ENCODE results near the gene ANO9. TPM values are rescaled to one million over a fixed set of nuclear protein-coding genes. Genes with fewer than 3 reads are reported as not detected.

Gene ANO9
- total and polyA plus RNA-seq, 5 donors from 2014 or later = 8.9 to 153 (median 13.3) TPM

DNA sequence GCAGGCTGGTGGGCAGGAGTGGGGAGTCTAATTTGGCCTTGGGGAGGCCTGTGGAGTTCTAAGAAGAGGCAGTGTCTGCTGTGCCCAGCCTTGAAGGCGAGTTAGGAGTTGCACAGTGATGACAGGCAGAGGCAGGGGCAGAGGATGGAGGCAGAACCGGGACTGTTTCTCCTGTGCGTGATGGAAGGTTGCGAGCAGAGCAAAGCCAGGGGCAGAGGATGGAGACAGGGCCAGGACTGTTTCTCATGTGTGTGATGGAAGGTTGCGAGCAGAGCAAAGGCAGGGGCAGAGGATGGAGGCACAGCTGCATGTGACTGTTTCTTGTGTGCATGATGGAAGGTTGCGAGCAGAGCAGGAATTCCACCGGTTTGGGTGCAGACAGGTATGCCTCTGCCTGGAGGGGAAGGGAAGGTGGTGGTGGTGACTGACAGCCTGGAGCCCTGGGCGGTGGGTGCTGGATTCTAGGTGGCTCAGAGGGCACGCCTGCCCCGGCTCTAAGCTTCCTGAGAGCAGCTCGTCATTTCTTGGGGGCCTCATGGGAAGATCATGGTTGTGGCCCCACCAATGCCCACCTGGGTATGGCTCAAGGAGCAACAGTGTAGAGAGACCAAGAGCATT is 63.8 kb downstream of the ANO9 start:
- H3K27ac ChIP-seq (ENCODE audit: insufficient read depth, low read length, poor library complexity, severe bottlenecking) = no peak overlapping the region
- H3K4me1 Mint-ChIP-seq = peaks cover 0 to 8% (median 5%) of the 10 kb centered on the region in 4 donors
- ATAC-seq (ENCODE audit: low read depth in 2 of 2) = no peak
- no peaks in the 10 kb centered on the region for H3K36me3 ChIP-seq (ENCODE audit: control insufficient read depth, insufficient read depth, low read length)
- DNase-seq = no peak
- peak overlapping the region in 1 of 3 donors; percentile 82 for H3K27ac Mint-ChIP-seq
- H3K4me1 ChIP-seq (ENCODE audit: control insufficient read depth, insufficient read depth, low read length, poor library complexity, severe bottlenecking) = no peaks in the 10 kb centered on the region
- no peaks in the 10 kb centered on the region for H3K9me3 ChIP-seq (ENCODE audit: control insufficient read depth in 2 of 2, low read length in 2 of 2)
- peaks cover 0 to 6% (median 0%) of the 10 kb centered on the region in 7 donors for H3K9me3 Mint-ChIP-seq
- no peak overlapping the region for H3K4me3 ChIP-seq (ENCODE audit: low read depth, low read length)
- no peaks in the 10 kb centered on the region for H3K36me3 Mint-ChIP-seq
- peaks cover 9% of the 10 kb centered on the region for H3K27me3 Mint-ChIP-seq
- no peaks in the 10 kb centered on the region for H3K27me3 ChIP-seq (ENCODE audit: control insufficient read depth, insufficient read depth, low read length)
- H3K4me3 Mint-ChIP-seq = no peak overlapping the region

DNA sequence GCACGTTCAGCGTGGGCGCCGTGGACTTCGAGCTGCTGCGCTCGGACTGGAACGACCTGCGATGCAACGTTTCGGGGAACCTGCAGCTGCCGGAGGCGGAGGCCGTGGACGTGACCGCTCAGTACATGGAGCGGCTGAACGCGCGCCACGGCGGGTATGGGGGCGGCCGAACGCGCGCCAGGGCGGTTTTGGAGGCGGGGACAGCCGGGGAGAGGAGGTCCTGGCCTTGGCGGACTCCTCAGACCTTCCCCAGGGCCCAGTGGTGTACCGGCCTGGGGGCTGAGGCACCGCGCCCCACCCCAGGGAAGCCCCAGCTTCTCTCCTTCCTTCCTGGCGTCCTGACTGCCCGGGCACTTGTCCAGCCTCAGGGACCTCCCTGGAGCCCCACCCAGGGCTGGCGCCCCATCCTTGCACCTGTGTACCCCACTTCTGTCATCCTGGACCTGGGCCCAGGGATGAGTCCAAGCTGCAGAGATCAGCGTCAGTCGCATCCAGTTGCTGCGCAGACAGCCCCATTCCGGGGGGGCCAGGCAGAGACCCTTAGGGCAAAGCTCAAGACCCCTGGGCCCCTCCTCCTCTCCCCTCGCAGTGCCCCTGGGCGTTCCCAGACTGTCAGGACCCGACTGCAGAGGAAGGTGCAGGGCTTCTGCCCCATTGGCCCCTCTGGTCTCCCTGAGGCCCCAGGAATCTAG is 64.5 kb downstream of the ANO9 start:
- Histone ChIP-seq H3K4me3 (ENCODE audit: low read depth, low read length) (no peak overlapping the region), H3K27me3 (ENCODE audit: control insufficient read depth, insufficient read depth, low read length) (no peaks in the 10 kb centered on the region), H3K4me1 (ENCODE audit: control insufficient read depth, insufficient read depth, low read length, poor library complexity, severe bottlenecking) (no peaks in the 10 kb centered on the region), H3K36me3 (ENCODE audit: control insufficient read depth, insufficient read depth, low read length) (no peaks in the 10 kb centered on the region), H3K9me3 (ENCODE audit: control insufficient read depth in 2 of 2, low read length in 2 of 2) (no peaks in the 10 kb centered on the region), H3K27ac (ENCODE audit: insufficient read depth, low read length, poor library complexity, severe bottlenecking) (no peak overlapping the region)
- Mint-ChIP-seq H3K4me3 (no peak overlapping the region), H3K27me3 (peaks cover 9% of the 10 kb centered on the region), H3K9me3 (peaks cover 0 to 6% (median 0%) of the 10 kb centered on the region in 7 donors), H3K27ac (no peak overlapping the region), H3K36me3 (no peaks in the 10 kb centered on the region), H3K4me1 (peaks cover 0 to 8% (median 5%) of the 10 kb centered on the region in 4 donors)
- no peak for ATAC-seq (ENCODE audit: low read depth in 2 of 2)
- DNase-seq = no peak

DNA sequence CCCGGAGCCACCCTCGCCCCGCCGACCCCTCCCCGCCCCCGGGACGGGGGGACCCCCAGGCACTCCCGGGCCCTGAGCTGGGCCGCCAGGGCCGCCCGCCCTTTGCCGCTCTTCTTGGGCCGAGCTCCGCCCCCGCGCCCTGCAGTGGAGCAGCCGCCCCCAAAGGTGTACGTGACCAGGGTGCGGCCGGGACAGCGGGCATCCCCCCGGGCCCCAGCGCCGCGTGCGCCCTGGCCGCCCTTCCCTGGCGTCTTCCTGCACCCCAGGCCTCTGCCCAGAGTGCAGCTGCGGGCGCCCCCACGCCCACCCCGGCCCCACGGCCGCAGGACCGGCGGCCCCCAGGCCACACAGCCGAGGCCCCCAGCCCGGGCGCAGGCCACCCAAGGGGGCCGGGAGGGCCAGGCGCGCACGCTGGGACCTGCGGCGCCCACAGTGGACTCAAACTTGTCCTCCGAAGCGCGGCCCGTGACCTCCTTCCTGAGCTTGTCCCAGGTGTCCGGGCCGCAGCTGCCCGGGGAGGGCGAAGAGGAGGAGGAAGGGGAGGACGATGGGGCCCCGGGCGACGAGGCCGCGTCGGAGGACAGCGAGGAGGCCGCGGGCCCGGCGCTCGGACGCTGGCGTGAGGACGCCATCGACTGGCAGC is 65.2 kb downstream of the ANO9 start:
- DNase-seq (no peak), ATAC-seq (ENCODE audit: low read depth in 2 of 2) (no peak)
- Histone ChIP-seq H3K9me3 (ENCODE audit: control insufficient read depth in 2 of 2, low read length in 2 of 2) (no peaks in the 10 kb centered on the region), H3K27ac (ENCODE audit: insufficient read depth, low read length, poor library complexity, severe bottlenecking) (no peak overlapping the region), H3K4me3 (ENCODE audit: low read depth, low read length) (no peak overlapping the region), H3K36me3 (ENCODE audit: control insufficient read depth, insufficient read depth, low read length) (no peaks in the 10 kb centered on the region), H3K4me1 (ENCODE audit: control insufficient read depth, insufficient read depth, low read length, poor library complexity, severe bottlenecking) (no peaks in the 10 kb centered on the region), H3K27me3 (ENCODE audit: control insufficient read depth, insufficient read depth, low read length) (no peaks in the 10 kb centered on the region)
- no peak overlapping the region for H3K27ac Mint-ChIP-seq
- no peak overlapping the region for H3K4me3 Mint-ChIP-seq
- H3K27me3 Mint-ChIP-seq = peaks cover 5% of the 10 kb centered on the region
- peaks cover 0 to 6% (median 0%) of the 10 kb centered on the region in 7 donors for H3K9me3 Mint-ChIP-seq
- H3K4me1 Mint-ChIP-seq = peaks cover 0 to 5% (median 2%) of the 10 kb centered on the region in 4 donors
- no peaks in the 10 kb centered on the region for H3K36me3 Mint-ChIP-seq

DNA sequence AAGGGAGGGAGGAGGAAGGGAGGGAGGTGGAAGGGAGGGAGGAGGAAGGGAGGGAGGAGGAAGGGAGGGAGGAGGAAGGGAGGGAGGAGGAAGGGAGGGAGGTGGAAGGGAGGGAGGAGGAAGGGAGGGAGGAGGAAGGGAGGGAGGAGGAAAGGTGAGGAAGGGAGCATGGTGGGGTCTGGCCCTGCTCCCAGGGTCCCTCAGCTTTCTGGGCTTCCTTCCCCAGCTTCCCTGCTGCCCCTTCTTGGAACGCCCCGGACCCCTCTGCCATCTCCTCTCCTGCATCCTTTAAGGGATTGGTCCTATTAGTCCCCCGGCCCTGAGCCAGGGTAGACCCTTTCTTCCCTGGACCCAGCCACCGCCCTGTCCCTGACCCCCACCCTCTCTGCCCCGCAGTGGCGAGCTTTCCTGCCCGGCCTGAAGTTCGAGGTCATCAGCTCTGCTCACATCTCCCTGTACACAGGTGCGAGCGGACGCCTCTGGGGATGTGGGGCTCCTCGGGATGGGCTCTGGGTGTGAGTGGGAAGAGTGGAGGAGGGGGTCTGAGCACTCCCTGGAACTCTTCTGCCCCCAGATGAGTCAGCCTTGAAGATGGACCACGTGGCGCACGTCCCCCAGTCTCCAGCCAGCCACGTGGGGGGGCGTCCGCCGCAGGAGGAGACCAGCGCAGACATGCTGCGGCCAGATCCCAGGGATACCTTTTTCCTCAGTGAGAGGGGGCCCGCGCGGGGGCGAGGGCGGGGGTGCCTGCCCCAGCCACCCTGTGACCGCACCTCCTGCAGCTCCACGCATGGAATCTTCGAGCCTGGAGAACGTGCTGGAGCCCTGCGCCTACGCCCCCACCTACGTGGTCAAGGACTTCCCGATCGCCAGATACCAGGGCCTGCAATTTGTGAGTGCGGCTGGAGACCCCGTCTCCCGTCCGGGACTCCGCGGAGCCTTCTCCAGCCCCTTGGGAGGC is 66.5 kb downstream of the ANO9 start:
- H3K27ac Mint-ChIP-seq = no peak overlapping the region

DNA sequence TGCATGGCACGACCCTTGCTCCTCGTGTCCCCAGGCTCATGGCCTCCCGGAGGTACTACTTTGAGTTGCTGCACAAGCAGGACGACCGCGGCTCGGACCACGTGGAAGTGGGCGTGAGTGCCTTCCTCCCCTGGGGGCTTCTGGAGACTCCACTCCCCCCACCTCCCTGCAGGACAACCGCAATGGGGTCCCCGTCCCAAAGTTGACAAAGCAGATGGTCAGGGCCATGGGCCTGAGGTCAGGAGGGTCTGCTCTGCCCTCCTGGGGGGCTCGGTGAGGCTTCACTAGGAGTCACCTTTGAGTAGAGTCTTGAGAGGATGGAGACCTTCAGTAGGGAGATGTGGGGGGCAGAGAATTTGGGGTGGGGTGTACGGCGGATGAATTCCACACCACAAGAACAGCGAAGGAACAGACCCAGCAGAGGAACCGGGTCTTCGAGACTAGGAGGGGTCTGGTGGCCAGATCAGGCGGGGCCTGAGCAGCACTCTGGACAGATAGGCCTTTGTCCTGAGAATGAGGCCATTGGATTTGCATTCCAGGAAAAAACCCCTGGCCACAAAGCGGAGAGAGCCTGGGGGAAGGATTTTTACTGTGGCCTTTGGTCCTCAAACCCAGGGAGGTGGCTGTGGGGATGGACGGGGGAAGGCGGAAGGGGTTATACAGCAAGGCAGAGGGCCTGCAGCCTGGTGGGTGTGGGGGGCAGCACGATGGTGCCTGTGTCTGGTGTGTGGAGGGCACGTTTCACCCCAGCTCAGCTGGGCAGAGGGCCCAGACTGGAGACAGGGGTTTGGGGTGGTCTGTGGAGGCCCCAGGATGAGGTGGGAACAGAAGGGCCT is 67.9 kb downstream of the ANO9 start:
- no peak for ATAC-seq (ENCODE audit: low read depth in 2 of 2)
- H3K9me3 ChIP-seq (ENCODE audit: control insufficient read depth in 2 of 2, low read length in 2 of 2) = no peaks in the 10 kb centered on the region
- no peaks in the 10 kb centered on the region for H3K36me3 Mint-ChIP-seq
- H3K4me1 ChIP-seq (ENCODE audit: control insufficient read depth, insufficient read depth, low read length, poor library complexity, severe bottlenecking) = no peaks in the 10 kb centered on the region
- no peak overlapping the region for H3K4me3 Mint-ChIP-seq
- no peak overlapping the region for H3K4me3 ChIP-seq (ENCODE audit: low read depth, low read length)
- H3K36me3 ChIP-seq (ENCODE audit: control insufficient read depth, insufficient read depth, low read length) = no peaks in the 10 kb centered on the region
- peak overlapping the region in 2 of 3 donors; percentile 82 to 86 for H3K27ac Mint-ChIP-seq
- H3K27ac ChIP-seq (ENCODE audit: insufficient read depth, low read length, poor library complexity, severe bottlenecking) = no peak overlapping the region
- H3K27me3 ChIP-seq (ENCODE audit: control insufficient read depth, insufficient read depth, low read length) = no peaks in the 10 kb centered on the region
- H3K4me1 Mint-ChIP-seq = peaks cover 0 to 10% (median 2%) of the 10 kb centered on the region in 4 donors
- peaks cover 18% of the 10 kb centered on the region for H3K27me3 Mint-ChIP-seq
- no peak for DNase-seq
- H3K9me3 Mint-ChIP-seq = peaks cover 0 to 4% (median 0%) of the 10 kb centered on the region in 7 donors

More for the DNA sequence above, 66.5 kb downstream of the ANO9 start:
- no peak overlapping the region for H3K27ac ChIP-seq (ENCODE audit: insufficient read depth, low read length, poor library complexity, severe bottlenecking)
- Mint-ChIP-seq H3K27me3 (peaks cover 18% of the 10 kb centered on the region), H3K36me3 (no peaks in the 10 kb centered on the region), H3K9me3 (peaks cover 0 to 4% (median 0%) of the 10 kb centered on the region in 7 donors), H3K4me3 (no peak overlapping the region), H3K4me1 (peaks cover 0 to 9% (median 2%) of the 10 kb centered on the region in 4 donors)
- H3K36me3 ChIP-seq (ENCODE audit: control insufficient read depth, insufficient read depth, low read length) = no peaks in the 10 kb centered on the region
- no peaks in the 10 kb centered on the region for H3K9me3 ChIP-seq (ENCODE audit: control insufficient read depth in 2 of 2, low read length in 2 of 2)
- no peaks in the 10 kb centered on the region for H3K27me3 ChIP-seq (ENCODE audit: control insufficient read depth, insufficient read depth, low read length)
- H3K4me1 ChIP-seq (ENCODE audit: control insufficient read depth, insufficient read depth, low read length, poor library complexity, severe bottlenecking) = no peaks in the 10 kb centered on the region
- ATAC-seq (ENCODE audit: low read depth in 2 of 2) (no peak), DNase-seq (no peak)
- H3K4me3 ChIP-seq (ENCODE audit: low read depth, low read length) = no peak overlapping the region

DNA sequence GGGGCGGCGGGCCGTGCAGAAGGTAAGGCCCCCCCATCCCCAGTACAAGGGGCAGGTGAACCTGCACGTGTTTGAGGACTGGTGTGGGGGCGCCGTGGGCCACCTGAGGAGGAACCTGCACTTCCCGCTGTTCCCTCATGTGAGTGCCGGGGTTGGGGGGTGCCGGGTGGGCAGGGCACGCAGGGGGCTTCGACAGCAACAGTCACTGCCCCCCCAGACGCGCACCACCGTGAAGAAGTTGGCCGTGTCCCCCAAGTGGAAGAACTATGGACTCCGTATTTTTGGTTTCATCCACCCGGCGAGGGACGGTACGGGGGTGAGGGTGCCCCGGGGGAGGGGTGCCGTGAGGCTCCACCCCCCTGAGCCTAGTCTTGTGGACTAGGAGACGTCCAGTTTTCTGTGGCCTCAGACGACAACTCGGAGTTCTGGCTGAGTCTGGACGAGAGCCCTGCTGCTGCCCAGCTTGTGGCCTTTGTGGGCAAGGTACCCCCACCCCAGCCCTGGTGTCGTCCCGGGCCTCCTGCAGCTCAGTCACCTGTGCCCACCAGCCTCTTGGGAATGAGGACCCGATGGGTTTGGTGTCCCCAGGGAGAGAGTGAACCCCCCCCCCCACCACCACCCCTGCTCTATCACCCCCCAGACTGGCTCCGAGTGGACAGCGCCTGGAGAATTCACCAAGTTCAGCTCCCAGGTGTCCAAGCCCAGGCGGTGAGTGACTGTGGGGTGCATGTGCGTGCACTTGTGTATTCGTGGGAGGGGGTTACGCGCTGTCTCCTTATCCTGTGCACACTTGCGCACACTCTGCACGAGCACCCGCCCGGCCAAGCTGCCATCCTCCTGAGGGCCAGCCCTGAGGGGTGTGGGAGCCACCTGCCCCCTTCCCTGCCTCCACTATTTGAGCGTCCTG is 68.7 kb downstream of the ANO9 start:
- Mint-ChIP-seq H3K27ac (no peak overlapping the region), H3K27me3 (peaks cover 18% of the 10 kb centered on the region), H3K36me3 (no peaks in the 10 kb centered on the region), H3K9me3 (peaks cover 0 to 4% (median 0%) of the 10 kb centered on the region in 7 donors), H3K4me3 (no peak overlapping the region), H3K4me1 (peaks cover 0 to 15% (median 5%) of the 10 kb centered on the region in 4 donors)
- ATAC-seq (ENCODE audit: low read depth in 2 of 2) = no peak
- H3K36me3 ChIP-seq (ENCODE audit: control insufficient read depth, insufficient read depth, low read length) = no peaks in the 10 kb centered on the region
- no peak for DNase-seq
- peaks cover 7% of the 10 kb centered on the region for H3K4me1 ChIP-seq (ENCODE audit: control insufficient read depth, insufficient read depth, low read length, poor library complexity, severe bottlenecking)
- no peak overlapping the region for H3K4me3 ChIP-seq (ENCODE audit: low read depth, low read length)
- H3K27ac ChIP-seq (ENCODE audit: insufficient read depth, low read length, poor library complexity, severe bottlenecking) = no peak overlapping the region
- no peaks in the 10 kb centered on the region for H3K9me3 ChIP-seq (ENCODE audit: control insufficient read depth in 2 of 2, low read length in 2 of 2)
- peaks cover 3% of the 10 kb centered on the region for H3K27me3 ChIP-seq (ENCODE audit: control insufficient read depth, insufficient read depth, low read length)
